HEK293 (cell line): Measurements from ENCODE around the gene GCLM.

Source experiments
- CTCF ChIA-PET: fragments of 350-600 bp; formaldehyde crosslinking; extraction: SDS; loops from one replicate; lab custom pipeline; 2021; ENCODE audit warnings: antibody characterized with exemption; lab: Yijun Ruan, JAX
- POLR2A ChIA-PET: fragments of 300-600 bp; formaldehyde crosslinking; extraction: SDS; loops from one replicate; lab custom pipeline; 2020; ENCODE audit warnings: antibody characterized with exemption, inconsistent platforms; lab: Yijun Ruan, JAX
- H3K27ac ChIP-seq: fragments of 200-500 bp; sonication (Bioruptor generic); 2 replicates; pipeline ENCODE4 v1.5.1; 2014; ENCODE audit warnings: low read depth, low read length, control low read depth, inconsistent platforms; ENCODE audit errors: extremely low read depth
- H3K36me3 ChIP-seq, 2 experiments: fragments of 200-500 bp in 1 of 2; sonication (Bioruptor generic) in 1 of 2; 1 replicate in 1 of 2; 2 replicates in 1 of 2; pipeline ENCODE4 v1.5.1; 2014 to 2017; ENCODE audit warnings: inconsistent platforms in 2 of 2, low read length in 2 of 2; ENCODE audit not compliant: control insufficient read depth in 2 of 2, insufficient read depth in 1 of 2
- H3K4me1 ChIP-seq: fragments of 200-500 bp; sonication (Bioruptor generic); 2 replicates; pipeline ENCODE4 v1.5.1; 2014; ENCODE audit warnings: mild to moderate bottlenecking, low read length, inconsistent platforms; ENCODE audit not compliant: control insufficient read depth, insufficient read depth
- H3K4me3 ChIP-seq: 2 replicates; pipeline ENCODE4 v1.5.1; 2011; ENCODE audit warnings: low read depth, mild to moderate bottlenecking, control low read depth, low read length, moderate library complexity
- H3K9me3 ChIP-seq: fragments of 200-500 bp; sonication (Bioruptor generic); 2 replicates; pipeline ENCODE4 v1.5.1; 2014; ENCODE audit warnings: low read depth, low read length, inconsistent platforms; ENCODE audit not compliant: control insufficient read depth, insufficient read depth
- IKZF3 ChIP-seq: fragments of 450-650 bp; IDR thresholded peaks from 2 replicates; pipeline ENCODE4 v1.5.0; 2018; ENCODE audit warnings: missing biosample characterization, mild to moderate bottlenecking, missing genetic modification characterization, moderate library complexity
- KLF1 ChIP-seq: fragments of 450-650 bp; formaldehyde crosslinking; IDR thresholded peaks from 2 replicates; pipeline ENCODE4 v1.5.1; 2016; ENCODE audit warnings: missing biosample characterization, missing genetic modification characterization
- KLF8 ChIP-seq: fragments of 450-650 bp; formaldehyde crosslinking; IDR thresholded peaks from 2 replicates; pipeline ENCODE4 v1.5.1; 2016; ENCODE audit warnings: missing biosample characterization, missing genetic modification characterization
- KLF9 ChIP-seq: fragments of 450-650 bp; formaldehyde crosslinking; IDR thresholded peaks from 2 replicates; pipeline ENCODE4 v1.5.1; 2016; ENCODE audit warnings: missing biosample characterization, missing genetic modification characterization, low read depth
- MYNN ChIP-seq: fragments of 450-650 bp; formaldehyde crosslinking; IDR thresholded peaks from 2 replicates; pipeline ENCODE4 v1.5.1; 2016; ENCODE audit warnings: missing biosample characterization, missing genetic modification characterization, borderline replicate concordance
- PATZ1 ChIP-seq: fragments of 450-650 bp; formaldehyde crosslinking; IDR thresholded peaks from 2 replicates; pipeline ENCODE4 v1.5.1; 2016; ENCODE audit warnings: missing biosample characterization, missing genetic modification characterization
- PBX3 ChIP-seq: sonication (generic); formaldehyde crosslinking; IDR thresholded peaks from 2 replicates; pipeline ENCODE4 v1.8.1; 2022; ENCODE audit warnings: mild to moderate bottlenecking, moderate library complexity, missing genetic modification reagents
- REPIN1 ChIP-seq: fragments of 450-650 bp; formaldehyde crosslinking; IDR thresholded peaks from 2 replicates; pipeline ENCODE4 v1.5.1; 2017; ENCODE audit warnings: missing biosample characterization, missing genetic modification characterization, low read depth
- SETDB1 ChIP-seq: IDR thresholded peaks from one replicate; pipeline ENCODE4 v1.6.1; 2017; ENCODE audit warnings: mild to moderate bottlenecking, low read length, moderate library complexity, mixed read lengths; ENCODE audit not compliant: insufficient read length
- SP2 ChIP-seq: fragments of 450-650 bp; formaldehyde crosslinking; IDR thresholded peaks from 2 replicates; pipeline ENCODE4 v1.5.1; 2016; ENCODE audit warnings: missing biosample characterization, missing genetic modification characterization
- ZBTB26 ChIP-seq: fragments of 450-650 bp; formaldehyde crosslinking; optimal IDR thresholded peaks from 2 replicates; pipeline ENCODE3; 2016; ENCODE audit warnings: missing biosample characterization, mild to moderate bottlenecking, missing genetic modification characterization
- ZFP41 ChIP-seq: fragments of 450-650 bp; formaldehyde crosslinking; IDR thresholded peaks from 2 replicates; pipeline ENCODE4 v1.5.1; 2016; ENCODE audit warnings: missing biosample characterization, missing genetic modification characterization, borderline replicate concordance
- ZFP69B ChIP-seq: fragments of 450-650 bp; formaldehyde crosslinking; IDR thresholded peaks from 2 replicates; pipeline ENCODE4 v1.5.1; 2016; ENCODE audit warnings: missing biosample characterization, missing genetic modification characterization
- ZNF223 ChIP-seq: fragments of 450-650 bp; formaldehyde crosslinking; IDR thresholded peaks from 2 replicates; pipeline ENCODE4 v1.5.1; 2016; ENCODE audit warnings: missing biosample characterization, missing genetic modification characterization
- ZNF274 ChIP-seq, 2 experiments: fragments of 200-500 bp in 1 of 2; fragments of 450-650 bp in 1 of 2; sonication (Bioruptor generic) in 1 of 2; formaldehyde crosslinking in 1 of 2; IDR thresholded peaks; 2 replicates each; pipeline versions ENCODE4 v1.5.1 to v1.6.1; 2014 to 2016; ENCODE audit warnings: borderline replicate concordance in 1 of 2, inconsistent platforms in 1 of 2, low read length in 1 of 2, missing biosample characterization in 1 of 2, missing genetic modification characterization in 1 of 2
- ZNF488 ChIP-seq: fragments of 450-650 bp; formaldehyde crosslinking; IDR thresholded peaks from 2 replicates; pipeline ENCODE4 v1.5.1; 2016; ENCODE audit warnings: missing biosample characterization, missing genetic modification characterization
- ZNF518A ChIP-seq: fragments of 450-650 bp; formaldehyde crosslinking; conservative IDR thresholded peaks from 2 replicates; pipeline ENCODE4 v1.5.1; 2016; ENCODE audit warnings: low read depth, missing biosample characterization, missing genetic modification characterization
- ZNF544 ChIP-seq: fragments of 450-650 bp; formaldehyde crosslinking; IDR thresholded peaks from 2 replicates; pipeline ENCODE4 v1.5.0; 2017; ENCODE audit warnings: missing biosample characterization, missing genetic modification characterization
- ZNF558 ChIP-seq: fragments of 450-650 bp; formaldehyde crosslinking; IDR thresholded peaks from 2 replicates; pipeline ENCODE4 v1.5.1; 2016; ENCODE audit warnings: missing biosample characterization, missing genetic modification characterization
- ZNF600 ChIP-seq: fragments of 450-650 bp; formaldehyde crosslinking; IDR thresholded peaks from 2 replicates; pipeline ENCODE4 v1.5.1; 2016; ENCODE audit warnings: missing biosample characterization, missing genetic modification characterization
- ZNF76 ChIP-seq: fragments of 450-650 bp; formaldehyde crosslinking; IDR thresholded peaks from 2 replicates; pipeline ENCODE4; 2016; ENCODE audit warnings: low read depth, missing biosample characterization, missing genetic modification characterization, borderline replicate concordance
- ZNF768 ChIP-seq: fragments of 450-650 bp; formaldehyde crosslinking; IDR thresholded peaks from 2 replicates; pipeline ENCODE4 v1.5.1; 2018; ENCODE audit warnings: missing biosample characterization, mild to moderate bottlenecking, missing genetic modification characterization
- ZNF776 ChIP-seq: fragments of 450-650 bp; formaldehyde crosslinking; IDR thresholded peaks from 2 replicates; pipeline ENCODE4 v1.5.0; 2017; ENCODE audit warnings: missing biosample characterization, missing genetic modification characterization, borderline replicate concordance

The GCLM gene

GRCh38 chr1:93908394-93909145 is 660 bp downstream of the GCLM start:
- ChIA-PET POLR2A (interaction anchor here (1.4 kb wide), 1 partner anchor 29 kb away, joined by 6 read pairs; the partner anchor contains the start of gene DNTTIP2), CTCF (interaction anchor here (0.6 to 2.2 kb wide), 15 partner anchors 12 to 896 kb away, joined by 3 to 20 read pairs (median 3); partner anchors contain the start of gene FNBP1L)
- peak overlapping the region; percentile 87 for H3K4me3 ChIP-seq
- H3K9me3 ChIP-seq: no peaks in the 10 kb centered on the region
- H3K36me3 ChIP-seq: no peaks in the 10 kb centered on the region
- peak overlapping the region; percentile 93 for H3K27ac ChIP-seq
- peaks cover 25% of the 10 kb centered on the region for H3K4me1 ChIP-seq
- TF ChIP-seq ZNF274 (IDR thresholded peaks at IDR 0.05; ENCODE audit: low read length) (no peak), ZNF274 (tag by site-specific recombination; IDR thresholded peaks at IDR 0.05; ENCODE audit: borderline replicate concordance) (no peak), MYNN (tag by site-specific recombination) (no peak), REPIN1 (no peak), ZNF76 (tag by site-specific recombination) (no peak), KLF9 (no peak), ZNF776 (no peak), ZFP69B (tag by site-specific recombination) (no peak), ZNF558 (tag by site-specific recombination) (no peak), IKZF3 (tag by site-specific recombination) (no peak), KLF1 (tag by site-specific recombination) (peak; percentile 73), ZNF488 (tag by site-specific recombination) (no peak), ZNF518A (tag by site-specific recombination) (no peak), SETDB1 (no peak), PBX3 (CRISPR knock-in tag) (no peak), ZFP41 (tag by site-specific recombination) (no peak), KLF8 (tag by site-specific recombination) (peak; percentile 12; the same call in 1 of the 2 replicates), ZNF544 (tag by site-specific recombination) (no peak), ZNF768 (tag by site-specific recombination) (no peak), ZNF223 (no peak), SP2 (tag by site-specific recombination) (no peak), ZNF600 (peak; percentile 17; the same call in 1 of the 2 replicates), ZBTB26 (peak; percentile 72), PATZ1 (tag by site-specific recombination) (no peak)
